DND-41 (cell line): Measurements from ENCODE around the gene CLMP.

Experiments used
- ATAC-seq: fragments of 200-7000 bp; cut with Tn5 transposase; 3 replicates; pipeline ENCODE4 v1.9.1; 2021; ENCODE audit warnings: low read depth; ENCODE audit not compliant: insufficient read depth
- DNase-seq: peaks from one replicate; pipeline ENCODE4 v3.0.0-alpha.2; 2020
- H2AFZ ChIP-seq: 2 replicates; pipeline ENCODE4 v1.6.0; 2012; ENCODE audit warnings: low read depth, low read length
- H3K27ac ChIP-seq: 2 replicates; pipeline ENCODE4 v1.5.1; 2012; ENCODE audit warnings: low read length, inconsistent platforms
- H3K27me3 ChIP-seq: fragments of 200-600 bp; sonication (generic); 2 replicates; pipeline ENCODE4 v1.6.0; 2012; ENCODE audit warnings: low read length, mild to moderate bottlenecking, inconsistent platforms; ENCODE audit not compliant: insufficient read depth, poor library complexity
- H3K36me3 ChIP-seq: 2 replicates; pipeline ENCODE4 v1.5.1; 2012; ENCODE audit warnings: low read length, inconsistent platforms; ENCODE audit not compliant: insufficient read depth
- H3K4me1 ChIP-seq: 2 replicates; pipeline ENCODE4 v1.5.1; 2012; ENCODE audit warnings: mild to moderate bottlenecking, low read length; ENCODE audit not compliant: insufficient read depth
- H3K4me2 ChIP-seq: 2 replicates; pipeline ENCODE4 v1.6.0; 2012; ENCODE audit warnings: mild to moderate bottlenecking, moderate library complexity, low read length, inconsistent platforms; ENCODE audit not compliant: insufficient read depth
- H3K4me3 ChIP-seq, 2 experiments: fragments of 200-600 bp in 1 of 2; shearing (Covaris generic) in 1 of 2; 2 replicates each; pipeline ENCODE4 v1.5.1; 2012 to 2016; ENCODE audit warnings: inconsistent platforms in 2 of 2, low read length in 2 of 2, mild to moderate bottlenecking in 2 of 2, low read depth in 1 of 2, moderate library complexity in 1 of 2
- H3K79me2 ChIP-seq: 2 replicates; pipeline ENCODE4 v1.6.0; 2012; ENCODE audit warnings: low read length, inconsistent platforms; ENCODE audit not compliant: insufficient read depth
- H3K9ac ChIP-seq: 2 replicates; pipeline ENCODE4 v1.6.0; 2012; ENCODE audit warnings: low read depth, mild to moderate bottlenecking, inconsistent platforms, low read length, moderate library complexity
- H3K9me3 ChIP-seq: 2 replicates; pipeline ENCODE4 v1.5.1; 2012; ENCODE audit warnings: low read length, moderate library complexity, mild to moderate bottlenecking, inconsistent platforms; ENCODE audit not compliant: insufficient read depth, severe bottlenecking
- H4K20me1 ChIP-seq: 2 replicates; pipeline ENCODE4 v1.6.0; 2012; ENCODE audit warnings: low read length; ENCODE audit not compliant: insufficient read depth
- EZH2 ChIP-seq: IDR thresholded peaks from 3 replicates; pipeline ENCODE4 v1.6.1; 2012; ENCODE audit warnings: borderline replicate concordance, low read depth, mild to moderate bottlenecking, moderate library complexity, low read length, inconsistent platforms; ENCODE audit not compliant: severe bottlenecking
- TF ChIP-seq, protein P1 (sequence below): IDR thresholded peaks from 2 replicates; pipeline ENCODE4 v1.5.1; 2012; ENCODE audit warnings: borderline replicate concordance, low read length, moderate library complexity, mild to moderate bottlenecking; ENCODE audit not compliant: poor library complexity, severe bottlenecking; ENCODE audit errors: extremely low read depth

CLMP gene

DNA sequence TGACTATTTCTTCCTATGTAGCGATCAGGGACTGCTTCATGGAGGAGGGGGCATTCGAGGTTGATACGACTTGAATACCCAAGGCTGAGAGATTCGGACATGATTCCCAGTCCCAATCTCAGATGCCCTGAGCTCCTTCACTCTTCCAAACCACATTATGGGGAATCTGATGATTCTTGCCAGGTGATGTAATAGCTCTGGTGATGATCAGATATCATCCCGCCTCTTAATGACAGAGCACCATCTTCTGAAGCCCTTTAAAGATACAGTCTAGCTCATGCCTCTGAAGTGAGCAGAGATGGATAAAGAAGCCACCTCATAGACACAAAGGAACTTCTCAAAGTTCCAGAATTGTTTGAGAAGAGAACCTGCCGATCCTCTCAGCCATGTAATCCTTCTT, 8.9 kb upstream of the CLMP start:
- DNase-seq (no peak), ATAC-seq (no peak)
- TF ChIP-seq, protein P1, sequence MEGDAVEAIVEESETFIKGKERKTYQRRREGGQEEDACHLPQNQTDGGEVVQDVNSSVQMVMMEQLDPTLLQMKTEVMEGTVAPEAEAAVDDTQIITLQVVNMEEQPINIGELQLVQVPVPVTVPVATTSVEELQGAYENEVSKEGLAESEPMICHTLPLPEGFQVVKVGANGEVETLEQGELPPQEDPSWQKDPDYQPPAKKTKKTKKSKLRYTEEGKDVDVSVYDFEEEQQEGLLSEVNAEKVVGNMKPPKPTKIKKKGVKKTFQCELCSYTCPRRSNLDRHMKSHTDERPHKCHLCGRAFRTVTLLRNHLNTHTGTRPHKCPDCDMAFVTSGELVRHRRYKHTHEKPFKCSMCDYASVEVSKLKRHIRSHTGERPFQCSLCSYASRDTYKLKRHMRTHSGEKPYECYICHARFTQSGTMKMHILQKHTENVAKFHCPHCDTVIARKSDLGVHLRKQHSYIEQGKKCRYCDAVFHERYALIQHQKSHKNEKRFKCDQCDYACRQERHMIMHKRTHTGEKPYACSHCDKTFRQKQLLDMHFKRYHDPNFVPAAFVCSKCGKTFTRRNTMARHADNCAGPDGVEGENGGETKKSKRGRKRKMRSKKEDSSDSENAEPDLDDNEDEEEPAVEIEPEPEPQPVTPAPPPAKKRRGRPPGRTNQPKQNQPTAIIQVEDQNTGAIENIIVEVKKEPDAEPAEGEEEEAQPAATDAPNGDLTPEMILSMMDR: no peak
- TF ChIP-seq EZH2: no peak
- no peak overlapping the region for H3K9ac ChIP-seq
- no peak overlapping the region for H2AFZ ChIP-seq
- H4K20me1 ChIP-seq: no peaks in the 10 kb centered on the region
- no peak overlapping the region for H3K4me3 ChIP-seq
- no peak overlapping the region for H3K4me2 ChIP-seq
- no peaks in the 10 kb centered on the region for H3K36me3 ChIP-seq
- peaks cover 8% of the 10 kb centered on the region for H3K27me3 ChIP-seq
- no peaks in the 10 kb centered on the region for H3K79me2 ChIP-seq
- H3K4me1 ChIP-seq: no peaks in the 10 kb centered on the region
- H3K27ac ChIP-seq: no peak overlapping the region
- no peaks in the 10 kb centered on the region for H3K9me3 ChIP-seq

GRCh38 chr11:123203471-123203870, 8.4 kb upstream of the CLMP start:
- Histone ChIP-seq H3K9ac (no peak overlapping the region), H3K9me3 (no peaks in the 10 kb centered on the region), H3K36me3 (no peaks in the 10 kb centered on the region), H3K27ac (no peak overlapping the region), H4K20me1 (no peaks in the 10 kb centered on the region), H3K27me3 (peaks cover 9% of the 10 kb centered on the region), H3K4me1 (no peaks in the 10 kb centered on the region), H2AFZ (no peak overlapping the region), H3K79me2 (no peaks in the 10 kb centered on the region), H3K4me3 (no peak overlapping the region), H3K4me2 (no peak overlapping the region)
- ATAC-seq: no peak
- TF ChIP-seq EZH2: no peak
- TF ChIP-seq, protein P1: no peak
- DNase-seq: no peak

- no peaks in the 10 kb centered on the region for H4K20me1 ChIP-seq
- no peaks in the 10 kb centered on the region for H3K9me3 ChIP-seq
- H2AFZ ChIP-seq: no peak overlapping the region
- H3K4me2 ChIP-seq: no peak overlapping the region
- no peaks in the 10 kb centered on the region for H3K4me1 ChIP-seq
- ATAC-seq (no peak), DNase-seq (no peak)
- H3K27me3 ChIP-seq: peaks cover 8% of the 10 kb centered on the region
- no peaks in the 10 kb centered on the region for H3K36me3 ChIP-seq
- TF ChIP-seq, protein P1: no peak
- no peak overlapping the region for H3K4me3 ChIP-seq
- H3K9ac ChIP-seq: no peak overlapping the region
- H3K27ac ChIP-seq: no peak overlapping the region
- H3K79me2 ChIP-seq: no peaks in the 10 kb centered on the region
Measured at GRCh38 chr11:123202155-123203151, 7.4 kb upstream of the CLMP start.
